DMS 273 (cell line): ENCODE data around the gene FGD2.
"Not testable (repeated sequence)": the region's sequence is repeated elsewhere in the genome, so short reads cannot be mapped to it uniquely, and the experiment has no call there.

ENCODE experiments used
- DNase-seq: peaks from one replicate; lab custom pipeline; 2025; ENCODE audit not compliant: unreplicated experiment; lab: John Stamatoyannopoulos, UW

Gene FGD2

GRCh38 chr6:36989264-36989663, 16.2 kb upstream of the FGD2 start:
- no peak for DNase-seq

- not testable (repeated sequence) for DNase-seq
Measured at GRCh38 chr6:36990401-36990800, 15.1 kb upstream of the FGD2 start.

GRCh38 chr6:36997811-36998722, 7.4 kb upstream of the FGD2 start:
- no peak for DNase-seq

GRCh38 chr6:36998723-36999038, 6.8 kb upstream of the FGD2 start:
- no peak for DNase-seq

GRCh38 chr6:36999061-36999750, 6.2 kb upstream of the FGD2 start:
- DNase-seq: no peak

GRCh38 chr6:36999751-37000125, 5.7 kb upstream of the FGD2 start:
- DNase-seq: no peak

- no peak for DNase-seq
Measured at GRCh38 chr6:37004044-37004980, 1.1 kb upstream of the FGD2 start.

- DNase-seq: no peak
Measured at GRCh38 chr6:37005827-37006567, 542 bp downstream of the FGD2 start.

GRCh38 chr6:37006793-37007339, 1.4 kb downstream of the FGD2 start:
- no peak for DNase-seq

- DNase-seq: no peak
Measured at GRCh38 chr6:37007340-37008043, 2.0 kb downstream of the FGD2 start.

- DNase-seq: no peak
Measured at GRCh38 chr6:37008484-37009465, 3.3 kb downstream of the FGD2 start.

- DNase-seq: no peak
Measured at GRCh38 chr6:37010402-37010892, 5.0 kb downstream of the FGD2 start.

GRCh38 chr6:37011656-37012378, 6.4 kb downstream of the FGD2 start:
- DNase-seq: no peak

- no peak for DNase-seq
Measured at GRCh38 chr6:37013516-37014491, 8.3 kb downstream of the FGD2 start.

GRCh38 chr6:37014667-37015066, 9.2 kb downstream of the FGD2 start:
- no peak for DNase-seq

GRCh38 chr6:37015532-37015931, 10.1 kb downstream of the FGD2 start:
- no peak for DNase-seq

GRCh38 chr6:37016995-37017394, 11.5 kb downstream of the FGD2 start:
- no peak for DNase-seq
